GM13977 (cell line): ENCODE data around the gene DPP10.
"Not testable (repeated sequence)": the region's sequence is repeated elsewhere in the genome, so short reads cannot be mapped to it uniquely, and the experiment has no call there.

Experiments used
- DNase-seq: peaks from one replicate; pipeline ENCODE4 v3.0.0; 2012; ENCODE audit warnings: low spot score
- in situ Hi-C: fragments of 300-500 bp; cut with MboI; formaldehyde crosslinking; loops from one replicate; pipeline ENCODE4 v1.12.0; 2022; ENCODE audit warnings: low sequenced_read_pairs, low pct_unique_long_range_greater_than_20kb, mixed read lengths, inconsistent platforms; ENCODE audit not compliant: unreplicated experiment
- TF ChIP-seq, protein P1 (sequence below): IDR thresholded peaks from 2 replicates; pipeline ENCODE4 v1.5.1; 2012; ENCODE audit warnings: mild to moderate bottlenecking, control low read depth; ENCODE audit not compliant: insufficient read depth; ENCODE audit errors: extremely low read depth, missing control alignments

DPP10 gene

DNA sequence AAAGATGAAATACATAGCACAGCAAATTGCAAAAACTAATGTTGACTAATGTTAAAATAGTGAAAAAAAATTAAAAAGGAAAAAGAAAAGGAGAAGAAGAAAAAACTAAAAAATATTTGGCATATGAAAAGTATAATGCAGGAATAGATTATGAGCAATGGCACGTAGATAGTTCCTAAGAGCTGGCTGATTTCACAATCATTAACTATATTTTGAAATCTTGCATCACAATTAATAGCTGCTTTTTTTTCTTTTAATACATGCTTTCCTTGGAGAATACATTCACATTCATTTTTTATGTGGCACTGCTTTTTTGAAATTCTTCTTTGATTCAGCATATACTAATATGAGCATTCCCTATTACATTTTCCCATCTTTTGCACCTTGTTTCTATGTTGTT lies 299.8 kb downstream of the DPP10 start:
- no peak for DNase-seq
- in situ Hi-C loops = no loop called here
- TF ChIP-seq, protein P1, sequence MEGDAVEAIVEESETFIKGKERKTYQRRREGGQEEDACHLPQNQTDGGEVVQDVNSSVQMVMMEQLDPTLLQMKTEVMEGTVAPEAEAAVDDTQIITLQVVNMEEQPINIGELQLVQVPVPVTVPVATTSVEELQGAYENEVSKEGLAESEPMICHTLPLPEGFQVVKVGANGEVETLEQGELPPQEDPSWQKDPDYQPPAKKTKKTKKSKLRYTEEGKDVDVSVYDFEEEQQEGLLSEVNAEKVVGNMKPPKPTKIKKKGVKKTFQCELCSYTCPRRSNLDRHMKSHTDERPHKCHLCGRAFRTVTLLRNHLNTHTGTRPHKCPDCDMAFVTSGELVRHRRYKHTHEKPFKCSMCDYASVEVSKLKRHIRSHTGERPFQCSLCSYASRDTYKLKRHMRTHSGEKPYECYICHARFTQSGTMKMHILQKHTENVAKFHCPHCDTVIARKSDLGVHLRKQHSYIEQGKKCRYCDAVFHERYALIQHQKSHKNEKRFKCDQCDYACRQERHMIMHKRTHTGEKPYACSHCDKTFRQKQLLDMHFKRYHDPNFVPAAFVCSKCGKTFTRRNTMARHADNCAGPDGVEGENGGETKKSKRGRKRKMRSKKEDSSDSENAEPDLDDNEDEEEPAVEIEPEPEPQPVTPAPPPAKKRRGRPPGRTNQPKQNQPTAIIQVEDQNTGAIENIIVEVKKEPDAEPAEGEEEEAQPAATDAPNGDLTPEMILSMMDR = no peak

DNA sequence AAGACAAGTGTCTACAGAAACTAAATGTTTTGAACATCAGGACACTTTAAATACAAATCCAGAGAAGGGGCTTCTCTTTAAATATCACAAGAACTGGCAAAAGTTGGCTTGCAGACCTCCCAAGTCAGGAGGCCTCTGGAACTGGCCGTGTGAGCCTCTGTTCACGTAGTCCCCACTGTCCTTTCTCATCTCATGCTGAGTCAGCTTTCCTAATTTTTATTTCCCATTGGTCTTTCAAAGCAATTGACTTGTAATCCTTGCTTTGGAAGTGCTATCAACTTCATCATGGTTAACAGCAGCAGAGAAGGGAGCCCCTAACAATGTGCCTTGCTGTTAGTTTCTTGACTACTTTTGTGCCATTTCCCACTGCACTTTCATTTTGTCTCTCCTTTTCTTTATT lies 303.3 kb downstream of the DPP10 start:
- in situ Hi-C loops = no loop called here
- TF ChIP-seq, protein P1 = no peak
- no peak for DNase-seq

GRCh38 chr2:114748175-114748574 lies 305.7 kb downstream of the DPP10 start:
- DNase-seq, in situ Hi-C loops: not testable (repeated sequence)

DNA sequence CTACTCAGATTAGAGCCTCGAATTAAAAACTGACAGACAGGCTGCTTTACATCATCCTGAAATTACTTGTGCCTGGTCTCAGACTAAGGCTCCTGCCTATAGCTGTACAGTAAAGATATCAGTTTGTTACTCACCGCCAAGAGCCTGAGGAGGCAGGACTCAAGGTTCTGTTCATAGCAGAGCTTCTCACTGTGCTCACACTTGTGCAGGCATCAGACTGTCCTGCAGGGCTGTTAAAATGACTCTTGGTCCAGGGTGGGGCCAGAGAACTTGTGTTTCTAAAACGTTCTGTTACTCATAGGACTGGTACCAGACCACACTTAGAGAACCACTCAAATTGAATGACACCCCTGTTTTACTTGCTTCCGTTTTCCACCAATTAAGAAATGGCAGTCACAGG lies 310.0 kb downstream of the DPP10 start:
- in situ Hi-C loops = no loop called here
- DNase-seq = no peak
- TF ChIP-seq, protein P1 = no peak

DNA sequence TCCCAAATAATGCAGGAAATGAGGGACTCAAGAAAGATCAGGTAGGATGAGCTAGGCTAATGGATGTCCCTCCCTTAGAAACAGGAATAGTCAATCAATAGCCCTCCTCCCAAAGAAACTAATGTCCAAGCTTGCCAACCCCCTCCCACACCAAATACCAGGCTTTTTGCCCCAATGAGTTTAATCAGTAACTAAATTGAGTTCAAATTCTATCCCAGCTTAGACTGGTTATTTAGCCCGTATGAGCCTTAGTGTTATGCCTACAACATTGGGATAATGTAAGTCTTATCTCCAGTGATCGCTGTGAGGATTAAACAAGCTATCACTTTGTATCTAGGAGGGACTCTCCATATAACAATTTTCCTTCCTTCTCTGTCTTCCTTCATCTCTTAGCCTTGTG lies 310.7 kb downstream of the DPP10 start:
- DNase-seq = no peak
- in situ Hi-C loops = no loop called here
- TF ChIP-seq, protein P1 = no peak

DNA sequence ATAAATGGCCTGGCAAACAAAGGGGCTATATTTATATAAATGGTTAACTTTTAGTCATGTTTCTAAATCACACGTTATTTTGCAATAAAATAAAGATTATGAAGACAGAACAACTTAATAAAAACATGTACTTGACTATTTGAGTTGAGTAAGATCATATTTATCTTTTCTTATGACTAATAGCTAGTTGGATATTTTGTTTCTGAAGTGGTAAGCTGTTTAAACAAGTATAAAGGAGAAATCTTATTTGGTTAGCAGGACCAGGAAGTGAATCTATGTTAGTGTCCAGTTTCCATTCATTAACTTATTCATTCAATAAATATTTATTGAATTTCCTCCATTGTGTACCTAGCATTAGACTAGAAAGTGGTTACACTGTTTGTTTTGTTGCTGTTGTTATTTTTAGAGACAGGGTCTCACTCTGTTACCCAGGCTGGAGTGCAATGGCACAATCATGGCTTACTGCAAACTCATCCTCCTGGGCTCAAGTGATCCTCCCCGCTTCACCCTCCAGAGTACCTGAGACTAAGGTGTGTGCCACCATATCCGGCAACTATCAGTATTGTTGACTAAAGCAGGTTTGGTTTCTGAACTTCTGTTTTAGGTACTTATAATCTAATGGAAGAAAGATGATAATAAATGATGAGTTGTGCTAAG lies 312.6 kb downstream of the DPP10 start:
- in situ Hi-C loops = no loop called here
- TF ChIP-seq, protein P1 = no peak
- no peak for DNase-seq

- in situ Hi-C loops = no loop called here
- TF ChIP-seq, protein P1 = no peak
- no peak for DNase-seq
Observed at GRCh38 chr2:114762376-114762775, 319.9 kb downstream of the DPP10 start.
